GM19238 (cell line): ENCODE measurements around the gene ZNF566.
A peak's percentile ranks its signal among the peaks of the same experiment; 100 is the strongest.

Source experiments
- DNase-seq: peaks from one replicate; pipeline ENCODE4 v3.0.0; 2011; ENCODE audit warnings: low spot score; ENCODE audit not compliant: insufficient read length

ZNF566 gene

DNA sequence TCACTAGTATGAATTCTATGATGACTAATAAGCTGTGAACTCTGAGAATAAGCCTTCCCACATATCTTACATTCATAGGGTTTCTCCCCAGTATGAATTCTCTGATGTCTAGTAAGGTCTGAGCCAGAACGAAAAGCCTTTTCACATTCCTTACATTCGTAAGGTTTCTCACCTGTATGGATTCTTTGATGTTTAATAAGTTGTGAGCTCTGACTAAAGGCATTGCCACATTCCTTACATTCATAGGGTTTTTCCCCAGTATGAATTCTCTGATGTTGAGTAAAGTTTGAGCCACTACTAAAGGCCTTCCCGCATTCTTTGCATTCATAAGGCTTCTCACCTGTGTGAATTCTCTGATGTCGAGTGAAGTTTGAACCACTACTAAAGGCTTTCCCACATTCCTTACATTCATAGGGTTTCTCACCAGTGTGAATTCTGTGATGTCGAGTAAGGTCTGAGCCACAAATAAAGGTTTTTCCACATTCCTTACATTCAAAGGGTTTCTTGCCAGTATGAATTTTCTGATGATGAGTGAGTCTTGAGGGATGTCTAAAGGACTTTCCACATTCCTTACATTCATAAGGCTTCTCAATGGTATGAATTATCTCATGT lies 40.2 kb downstream of the ZNF566 start:
- no peak for DNase-seq

DNA sequence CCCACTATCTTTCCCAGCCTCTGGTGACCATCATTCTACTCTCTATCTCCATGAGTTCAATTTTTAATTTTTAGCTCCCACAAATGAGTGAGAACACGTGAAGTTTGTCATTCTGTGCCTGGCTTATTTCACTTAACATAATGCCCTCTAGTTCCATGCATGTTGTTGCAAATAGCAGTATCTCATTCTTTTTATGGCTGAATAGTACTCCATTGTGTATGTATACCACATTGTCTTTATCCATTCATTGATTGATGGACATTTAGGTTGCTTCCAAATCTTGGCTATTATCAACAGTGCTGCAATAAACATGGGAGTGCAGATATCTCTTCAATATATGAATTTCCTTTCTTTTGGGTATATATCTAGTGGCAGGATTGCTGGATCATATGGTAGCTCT lies 48.0 kb downstream of the ZNF566 start:
- no peak for DNase-seq

DNA sequence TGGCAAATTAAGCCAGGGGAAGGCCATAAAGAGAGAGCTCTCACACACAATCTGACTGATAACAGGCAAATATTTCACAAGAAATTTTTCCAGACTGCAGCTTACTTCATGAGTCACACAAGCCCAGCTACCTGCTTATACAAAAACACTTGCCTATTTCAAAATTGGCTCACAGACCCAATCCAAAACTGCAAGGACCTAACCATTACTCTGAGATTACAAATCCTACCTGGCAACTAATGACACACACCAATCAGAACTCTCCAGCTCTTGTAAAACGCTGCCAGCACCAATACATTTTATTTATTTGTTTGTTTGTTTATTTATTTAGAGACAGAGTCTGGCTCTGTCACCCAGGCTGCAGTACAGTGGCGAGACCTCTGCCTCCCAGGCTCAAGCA lies 52.8 kb downstream of the ZNF566 start:
- DNase-seq = no peak

DNA sequence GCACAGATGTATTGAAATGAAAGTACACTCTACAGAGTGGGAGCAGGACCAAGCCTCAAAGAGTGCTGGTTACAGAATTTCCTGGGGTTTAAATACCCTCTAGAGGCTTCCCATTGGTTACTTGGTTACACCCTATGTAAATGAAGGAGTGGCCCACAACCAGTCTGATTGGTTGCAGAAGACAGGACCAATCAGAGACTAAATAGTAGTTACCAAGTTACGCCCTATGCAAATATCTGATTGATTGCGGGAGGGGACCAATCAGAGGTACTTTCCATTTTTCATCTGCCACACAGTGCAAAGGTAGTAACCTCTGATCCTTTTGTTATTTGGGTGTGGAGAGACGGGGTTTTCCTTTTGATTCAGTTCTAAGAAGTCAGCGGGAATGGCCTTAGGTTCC lies 65.4 kb downstream of the ZNF566 start:
- DNase-seq = no peak

- DNase-seq = no peak
These were observed 67.4 kb downstream of the ZNF566 start for GRCh38 chr19:36421749-36422481.

- DNase-seq = no peak
These were observed 68.2 kb downstream of the ZNF566 start for GRCh38 chr19:36420961-36421748.

GRCh38 chr19:36418287-36419001 lies 70.9 kb downstream of the ZNF566 start, which contains the start of gene ZFP82:
TSS of gene ZFP82 (minus strand) at chr19:36418644. CDS start at chr19:36409789, 8,855 bp downstream.
- peak; percentile 83 for DNase-seq

- no peak for DNase-seq
These were observed 71.5 kb downstream of the ZNF566 start for GRCh38 chr19:36417752-36418286.

GRCh38 chr19:36409841-36410240 lies 79.5 kb downstream of the ZNF566 start:
- DNase-seq = no peak

DNA sequence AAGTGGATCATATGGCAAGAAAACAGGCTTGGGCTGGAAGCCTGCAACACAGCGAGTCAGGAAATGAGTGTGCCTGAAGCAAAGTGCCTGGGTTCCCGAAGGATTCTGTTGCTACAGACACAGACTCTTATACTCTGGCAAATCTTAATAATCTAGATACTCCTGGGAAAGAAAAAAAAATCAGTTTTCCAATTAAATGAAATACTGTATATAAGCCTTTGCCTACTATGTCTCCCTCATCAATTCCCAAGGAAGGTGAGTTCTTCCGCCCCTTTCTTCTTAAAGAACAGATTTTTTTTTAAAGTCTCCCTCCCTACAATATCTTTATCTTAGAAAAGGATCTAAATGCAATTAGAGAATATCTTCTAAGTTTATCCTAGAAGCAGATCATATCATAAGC lies 81.3 kb downstream of the ZNF566 start:
- no peak for DNase-seq

GRCh38 chr19:36404498-36404897 lies 84.9 kb downstream of the ZNF566 start:
- no peak for DNase-seq

- no peak for DNase-seq
These were observed 87.9 kb downstream of the ZNF566 start for GRCh38 chr19:36401475-36401874.

- no peak for DNase-seq
These were observed 90.8 kb downstream of the ZNF566 start for GRCh38 chr19:36398571-36398970.
